Vagina (tissue), 2 donors: ENCODE measurements around the gene MAP3K8. TPM values are rescaled to one million over a fixed set of nuclear protein-coding genes. Genes with fewer than 3 reads are reported as not detected.
A peak's percentile ranks its signal among the peaks of the same experiment; 100 is the strongest.

Experiments used
- DNase-seq, 2 donors: peaks; one replicate each; pipeline ENCODE4 v3.0.0-alpha.2; 2017; ENCODE audit errors: extremely low spot score in 2 of 2
- H3K27ac ChIP-seq: fragments of 200-600 bp; sonication (generic); one replicate; pipeline ENCODE4 v1.5.1; 2019
- H3K27me3 ChIP-seq: fragments of 200-600 bp; sonication (generic); one replicate; pipeline ENCODE4 v1.5.1; 2019
- H3K36me3 ChIP-seq, 2 donors: fragments of 200-600 bp; sonication (generic); one replicate each; pipeline ENCODE4 v1.5.1; 2017 to 2019
- H3K4me1 ChIP-seq: fragments of 200-600 bp; sonication (generic); one replicate; pipeline ENCODE4 v1.5.1; 2019
- H3K4me3 ChIP-seq, 2 donors: fragments of 200-600 bp; sonication (generic); 1 replicate in 1 of 2; 2 replicates in 1 of 2; pipeline ENCODE4 v1.5.1; 2016 to 2019
- H3K9me3 ChIP-seq: fragments of 200-600 bp; sonication (generic); one replicate; pipeline ENCODE4 v1.5.1; 2019
- CTCF ChIP-seq, 3 experiments: fragments of 450-650 bp in 2 of 3; fragments of 200-600 bp in 1 of 3; sonication (generic) in 1 of 3; IDR thresholded peaks; one replicate each; pipeline ENCODE4 v1.5.1; 2017 to 2019; ENCODE audit warnings: antibody characterized with exemption in 3 of 3, mild to moderate bottlenecking in 2 of 3, moderate library complexity in 2 of 3
- POLR2A ChIP-seq, 2 donors: fragments of 450-650 bp; IDR thresholded peaks; one replicate each; pipeline ENCODE4 v1.6.1; 2017; ENCODE audit warnings: antibody characterized with exemption in 2 of 2, mild to moderate bottlenecking in 2 of 2, moderate library complexity in 2 of 2
- POLR2AphosphoS5 ChIP-seq, 2 donors: sonication (generic); formaldehyde crosslinking; IDR thresholded peaks; one replicate each; pipeline ENCODE4 v1.9.0; 2017; ENCODE audit warnings: antibody characterized with exemption in 2 of 2, mild to moderate bottlenecking in 2 of 2, low read depth in 1 of 2; ENCODE audit not compliant: insufficient read depth in 1 of 2
- intact Hi-C: fragments of 100-400 bp; cut with DNase I; formaldehyde crosslinking; loops from one replicate; pipeline ENCODE4 v1.15.1; 2023
- total RNA-seq: library from RNA; depleted of rRNA; stranded (reverse); fragments of >200 nt; gene quantifications from one replicate; pipeline ENCODE4 v1.2.3, GENCODE V29; 2016

Gene MAP3K8
- total RNA-seq, 1 donor from 2014 or later: 16.5 TPM

GRCh38 chr10:30442019-30442606 lies 8.1 kb downstream of the MAP3K8 start:
- H3K9me3 ChIP-seq: no peaks in the 10 kb centered on the region
- peaks cover 68% of the 10 kb centered on the region for H3K4me1 ChIP-seq
- DNase-seq: no peak
- no peak overlapping the region for H3K4me3 ChIP-seq
- H3K36me3 ChIP-seq: peaks cover 0 to 18% of the 10 kb centered on the region in 2 donors
- H3K27ac ChIP-seq: no peak overlapping the region
- no peaks in the 10 kb centered on the region for H3K27me3 ChIP-seq
- TF ChIP-seq POLR2A (IDR thresholded peaks at IDR 0.05) (no peak), POLR2AphosphoS5 (IDR thresholded peaks at IDR 0.05; ENCODE audit: insufficient read depth in 1 of 2, low read depth in 1 of 2) (no peak), CTCF (IDR thresholded peaks at IDR 0.05) (no peak)
- intact Hi-C loops: no loop called here

GRCh38 chr10:30443049-30443448 lies 9.1 kb downstream of the MAP3K8 start:
- Histone ChIP-seq H3K27ac (no peak overlapping the region), H3K9me3 (no peaks in the 10 kb centered on the region), H3K4me1 (peaks cover 58% of the 10 kb centered on the region), H3K27me3 (no peaks in the 10 kb centered on the region), H3K4me3 (no peak overlapping the region), H3K36me3 (peaks cover 0 to 21% of the 10 kb centered on the region in 2 donors)
- intact Hi-C loops: no loop called here
- TF ChIP-seq CTCF (IDR thresholded peaks at IDR 0.05) (no peak), POLR2A (IDR thresholded peaks at IDR 0.05) (no peak), POLR2AphosphoS5 (IDR thresholded peaks at IDR 0.05; ENCODE audit: insufficient read depth in 1 of 2, low read depth in 1 of 2) (no peak)
- no peak for DNase-seq

GRCh38 chr10:30445711-30446110 lies 11.7 kb downstream of the MAP3K8 start:
- TF ChIP-seq CTCF (IDR thresholded peaks at IDR 0.05): no peak
- no peak for TF ChIP-seq POLR2AphosphoS5 (IDR thresholded peaks at IDR 0.05; ENCODE audit: insufficient read depth in 1 of 2, low read depth in 1 of 2)
- no peak for TF ChIP-seq POLR2A (IDR thresholded peaks at IDR 0.05)
- Histone ChIP-seq H3K27ac (peak overlapping the region; percentile 44), H3K27me3 (no peaks in the 10 kb centered on the region), H3K4me1 (peaks cover 40% of the 10 kb centered on the region), H3K9me3 (no peaks in the 10 kb centered on the region), H3K36me3 (peaks cover 0 to 37% of the 10 kb centered on the region in 2 donors), H3K4me3 (no peak overlapping the region)
- no peak for DNase-seq
- intact Hi-C loops: no loop called here

- TF ChIP-seq CTCF (IDR thresholded peaks at IDR 0.05): no peak
- peak in 1 of 2 donors; percentile 85 for TF ChIP-seq POLR2AphosphoS5 (IDR thresholded peaks at IDR 0.05; ENCODE audit: insufficient read depth in 1 of 2, low read depth in 1 of 2)
- peaks cover 25% of the 10 kb centered on the region for H3K4me1 ChIP-seq
- intact Hi-C loops: no loop called here
- no peak overlapping the region for H3K27ac ChIP-seq
- no peak for DNase-seq
- H3K9me3 ChIP-seq: no peaks in the 10 kb centered on the region
- peaks cover 0 to 39% of the 10 kb centered on the region in 2 donors for H3K36me3 ChIP-seq
- H3K4me3 ChIP-seq: no peak overlapping the region
- H3K27me3 ChIP-seq: no peaks in the 10 kb centered on the region
Observed at GRCh38 chr10:30447125-30447799, 13.3 kb downstream of the MAP3K8 start.

- no peaks in the 10 kb centered on the region for H3K27me3 ChIP-seq
- H3K36me3 ChIP-seq: peaks cover 0 to 47% of the 10 kb centered on the region in 2 donors
- H3K4me3 ChIP-seq: no peak overlapping the region
- intact Hi-C loops: no loop called here
- TF ChIP-seq CTCF (IDR thresholded peaks at IDR 0.05): no peak
- no peak for TF ChIP-seq POLR2AphosphoS5 (IDR thresholded peaks at IDR 0.05; ENCODE audit: insufficient read depth in 1 of 2, low read depth in 1 of 2)
- no peak for TF ChIP-seq POLR2A (IDR thresholded peaks at IDR 0.05)
- H3K4me1 ChIP-seq: peaks cover 20% of the 10 kb centered on the region
- no peaks in the 10 kb centered on the region for H3K9me3 ChIP-seq
- no peak for DNase-seq
- H3K27ac ChIP-seq: no peak overlapping the region
Observed at GRCh38 chr10:30448092-30448491, 14.1 kb downstream of the MAP3K8 start.
